ENCODE measurements around the gene PPP2R2B.

DNA sequence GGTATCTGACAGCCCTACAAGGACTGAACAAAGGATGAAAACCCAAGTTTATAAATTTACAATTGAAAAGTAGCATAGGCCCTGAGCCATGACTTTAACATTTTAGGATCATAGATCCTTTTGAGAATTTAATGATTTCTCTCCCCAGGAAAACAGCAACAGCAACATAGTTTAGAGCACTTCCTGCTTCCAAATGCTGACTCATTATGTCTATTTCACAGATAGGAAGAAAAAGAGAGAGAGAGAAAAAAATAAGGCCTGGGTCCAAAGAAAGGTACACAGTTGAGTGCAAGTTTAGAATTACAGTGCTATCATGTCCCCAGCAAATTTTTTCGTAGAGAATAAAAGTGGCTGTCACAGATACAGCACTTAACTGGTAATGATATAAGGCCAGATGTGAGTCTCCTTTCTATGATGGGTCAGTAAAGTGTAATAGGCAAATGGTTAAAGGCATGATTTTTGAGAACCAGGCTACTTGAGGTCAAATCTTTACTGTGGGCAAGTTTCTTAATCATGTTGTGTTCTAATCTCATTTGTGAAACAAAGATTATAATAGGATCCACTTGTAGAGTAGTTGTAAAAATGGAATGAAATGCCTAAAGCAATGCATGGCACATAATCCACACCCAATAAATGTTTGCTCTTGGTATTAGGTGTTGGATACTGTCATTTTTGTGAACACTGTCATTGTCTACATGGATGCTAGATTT, 12.3 kb upstream of the PPP2R2B start:
- TF ChIP-seq CTCF (IDR thresholded peaks at IDR 0.05; ENCODE audit: low read length) = no peak
- TF ChIP-seq EZH2phosphoT487 (IDR thresholded peaks at IDR 0.05; ENCODE audit: low read length) = no peak
